ENCODE data around the gene BCLAF1.

Gene BCLAF1

GRCh38 chr6:136290410-136291010 is 864 bp upstream of the BCLAF1 start:
- TF ChIP-seq CTCF (IDR thresholded peaks at IDR 0.05; ENCODE audit: insufficient read depth, missing control alignments): no peak
- DNase-seq (ENCODE audit: insufficient read length, low spot score): no peak
- FAIRE-seq: no peak

- TF ChIP-seq CTCF (IDR thresholded peaks at IDR 0.05; ENCODE audit: insufficient read depth, missing control alignments): no peak
- FAIRE-seq: no peak
- DNase-seq (ENCODE audit: insufficient read length, low spot score): no peak
These were observed 393 bp downstream of the BCLAF1 start for GRCh38 chr6:136289327-136289578.

- DNase-seq (ENCODE audit: insufficient read length, low spot score) (no peak), FAIRE-seq (no peak)
- no peak for TF ChIP-seq CTCF (IDR thresholded peaks at IDR 0.05; ENCODE audit: insufficient read depth, missing control alignments)
These were observed 900 bp downstream of the BCLAF1 start for GRCh38 chr6:136288566-136289326.

- TF ChIP-seq CTCF (IDR thresholded peaks at IDR 0.05; ENCODE audit: insufficient read depth, missing control alignments): no peak
- DNase-seq (ENCODE audit: insufficient read length, low spot score) (no peak), FAIRE-seq (no peak)
These were observed 4.7 kb downstream of the BCLAF1 start for GRCh38 chr6:136284909-136285308.

GRCh38 chr6:136282906-136283305 is 6.7 kb downstream of the BCLAF1 start:
- TF ChIP-seq CTCF (IDR thresholded peaks at IDR 0.05; ENCODE audit: insufficient read depth, missing control alignments): no peak
- FAIRE-seq: no peak
- no peak for DNase-seq (ENCODE audit: insufficient read length, low spot score)

- FAIRE-seq (no peak), DNase-seq (ENCODE audit: insufficient read length, low spot score) (no peak)
- TF ChIP-seq CTCF (IDR thresholded peaks at IDR 0.05; ENCODE audit: insufficient read depth, missing control alignments): no peak
These were observed 9.5 kb downstream of the BCLAF1 start for GRCh38 chr6:136280032-136280609.

- no peak for TF ChIP-seq CTCF (IDR thresholded peaks at IDR 0.05; ENCODE audit: insufficient read depth, missing control alignments)
- DNase-seq (ENCODE audit: insufficient read length, low spot score): no peak
- no peak for FAIRE-seq
These were observed 15.6 kb downstream of the BCLAF1 start for GRCh38 chr6:136274062-136274461.
